Measurements from ENCODE around the gene RSKR.
"Not testable (repeated sequence)": the region's sequence is repeated elsewhere in the genome, so short reads cannot be mapped to it uniquely, and the experiment has no call there.

RSKR gene

DNA sequence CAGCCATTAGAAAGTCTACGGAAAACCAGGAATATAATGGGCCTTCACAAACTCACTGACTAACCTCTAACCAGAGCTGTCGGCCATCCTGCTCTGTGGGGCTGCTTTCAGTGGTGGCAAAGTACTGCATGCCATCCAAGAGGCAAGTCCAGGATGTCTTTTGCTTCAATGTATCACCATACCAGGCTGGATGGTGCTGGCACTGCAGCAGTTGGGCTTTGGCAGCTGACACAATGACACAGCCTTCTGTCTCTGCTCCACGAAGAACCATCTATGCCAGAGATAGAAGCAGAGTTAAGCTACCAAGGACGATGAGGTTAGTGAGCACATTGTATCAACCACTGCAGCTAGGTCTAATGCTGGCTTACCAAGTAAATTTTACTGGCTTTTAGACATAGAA lies 9.7 kb upstream of the RSKR start:
- DNase-seq (ENCODE audit: low spot score) = no peak

DNA sequence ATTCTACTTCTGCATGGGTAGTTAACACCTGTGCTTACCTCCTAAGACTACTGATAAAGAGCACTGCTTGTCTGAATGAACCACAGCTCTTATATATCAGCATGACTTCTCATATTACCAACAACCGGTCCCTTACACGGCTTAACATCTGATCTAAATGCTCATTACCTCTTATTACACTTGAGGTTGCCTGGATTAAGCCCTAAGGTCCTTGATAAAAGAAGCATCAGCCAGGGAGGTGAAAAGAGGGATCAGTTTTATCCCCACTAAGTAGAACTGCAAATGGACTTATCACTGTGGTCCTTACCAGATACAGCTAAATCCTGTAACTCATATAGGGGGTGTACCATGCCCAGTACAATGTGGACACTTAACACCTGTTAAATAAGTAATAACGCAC lies 8.2 kb upstream of the RSKR start:
- DNase-seq (ENCODE audit: low spot score) = no peak

DNA sequence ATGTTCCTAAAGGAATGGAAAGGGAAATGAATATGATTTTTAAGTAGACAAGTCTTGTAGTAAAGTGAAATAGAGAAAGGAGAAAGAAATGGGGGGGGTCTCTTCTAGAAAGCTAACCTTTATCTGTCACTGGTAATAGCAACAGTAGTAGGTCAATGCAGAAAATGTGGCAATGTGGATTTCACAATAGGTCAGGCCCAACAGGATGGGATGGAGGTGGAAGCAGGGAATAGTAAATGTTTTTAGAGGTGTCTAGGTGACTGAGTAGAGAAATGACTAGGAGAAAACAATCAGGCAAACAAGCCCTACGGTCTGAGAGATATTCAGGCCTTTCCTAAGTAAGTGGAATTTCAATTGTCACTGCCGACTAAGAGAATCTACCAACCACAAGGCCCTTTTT lies 6.0 kb upstream of the RSKR start:
- no peak for DNase-seq (ENCODE audit: low spot score)

DNA sequence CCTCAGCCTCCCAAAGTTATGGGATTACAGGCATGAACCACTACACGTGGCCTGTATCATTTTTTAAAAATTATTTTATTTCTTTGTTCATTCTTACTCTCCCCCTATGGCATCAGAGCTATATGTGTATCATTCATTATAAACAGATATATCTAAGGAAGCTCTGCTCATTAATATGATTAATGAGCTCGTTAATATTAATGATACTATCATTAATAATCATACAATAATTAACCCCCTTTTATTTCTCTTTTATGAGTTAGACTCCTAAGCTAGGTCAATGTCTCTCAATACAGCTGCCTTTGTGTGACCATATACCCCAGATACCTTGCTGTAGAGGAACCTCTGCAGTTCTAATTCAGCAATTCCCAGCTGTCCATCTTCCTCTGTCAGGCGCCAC lies 4.5 kb upstream of the RSKR start:
- DNase-seq (ENCODE audit: low spot score) = no peak

DNA sequence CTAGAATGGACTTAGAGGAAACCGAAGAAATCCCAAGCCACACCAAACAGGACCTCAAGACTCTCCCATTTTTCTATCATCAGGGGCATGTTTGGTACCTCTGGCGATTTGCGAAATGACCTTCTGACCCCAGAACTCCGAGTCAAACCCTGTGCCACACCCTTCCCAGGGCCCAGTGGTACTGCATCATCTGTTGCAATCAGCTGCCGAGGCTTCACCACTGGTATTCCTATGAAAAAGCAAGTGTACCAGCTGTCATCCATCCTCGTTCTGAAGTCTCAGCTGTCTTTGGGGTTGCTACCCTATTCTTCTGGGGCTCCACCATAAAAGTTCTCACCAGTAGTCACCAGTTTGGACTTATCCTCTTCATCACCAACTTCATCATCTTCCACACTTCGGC lies 2.3 kb upstream of the RSKR start:
- no peak for DNase-seq (ENCODE audit: low spot score)

DNA sequence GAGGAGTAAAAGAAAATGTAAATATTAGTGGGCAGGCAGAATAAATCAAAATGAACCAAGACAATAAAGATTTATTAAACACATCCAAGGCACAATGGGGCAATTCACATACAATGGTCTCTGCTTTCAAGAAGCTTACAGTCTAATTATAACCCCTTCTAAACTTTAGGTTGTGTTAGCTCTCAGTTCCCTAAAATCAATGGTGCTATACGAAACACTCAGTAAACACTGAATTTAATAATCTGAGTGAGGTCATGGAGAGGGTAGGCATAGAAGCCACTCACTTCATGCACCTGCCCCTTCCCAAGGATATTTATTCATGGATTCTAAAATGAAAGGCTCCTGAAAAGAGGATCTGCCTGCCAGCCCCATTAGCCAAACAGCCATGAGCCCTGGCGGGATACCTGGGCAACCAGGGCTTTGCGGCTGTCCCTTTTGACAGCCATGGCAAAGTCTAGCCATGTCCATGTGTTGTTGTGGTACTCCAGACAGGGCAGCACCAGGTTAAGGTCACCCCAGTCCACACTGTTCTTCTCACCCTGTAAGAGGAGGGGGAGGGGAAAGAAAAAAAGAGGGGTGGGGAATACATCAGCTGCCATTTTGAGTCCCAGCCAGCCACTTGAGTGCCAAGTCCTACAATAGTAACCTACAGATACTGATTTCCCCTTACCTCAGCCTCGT lies 1.4 kb upstream of the RSKR start:
- DNase-seq (ENCODE audit: low spot score) = no peak

DNA sequence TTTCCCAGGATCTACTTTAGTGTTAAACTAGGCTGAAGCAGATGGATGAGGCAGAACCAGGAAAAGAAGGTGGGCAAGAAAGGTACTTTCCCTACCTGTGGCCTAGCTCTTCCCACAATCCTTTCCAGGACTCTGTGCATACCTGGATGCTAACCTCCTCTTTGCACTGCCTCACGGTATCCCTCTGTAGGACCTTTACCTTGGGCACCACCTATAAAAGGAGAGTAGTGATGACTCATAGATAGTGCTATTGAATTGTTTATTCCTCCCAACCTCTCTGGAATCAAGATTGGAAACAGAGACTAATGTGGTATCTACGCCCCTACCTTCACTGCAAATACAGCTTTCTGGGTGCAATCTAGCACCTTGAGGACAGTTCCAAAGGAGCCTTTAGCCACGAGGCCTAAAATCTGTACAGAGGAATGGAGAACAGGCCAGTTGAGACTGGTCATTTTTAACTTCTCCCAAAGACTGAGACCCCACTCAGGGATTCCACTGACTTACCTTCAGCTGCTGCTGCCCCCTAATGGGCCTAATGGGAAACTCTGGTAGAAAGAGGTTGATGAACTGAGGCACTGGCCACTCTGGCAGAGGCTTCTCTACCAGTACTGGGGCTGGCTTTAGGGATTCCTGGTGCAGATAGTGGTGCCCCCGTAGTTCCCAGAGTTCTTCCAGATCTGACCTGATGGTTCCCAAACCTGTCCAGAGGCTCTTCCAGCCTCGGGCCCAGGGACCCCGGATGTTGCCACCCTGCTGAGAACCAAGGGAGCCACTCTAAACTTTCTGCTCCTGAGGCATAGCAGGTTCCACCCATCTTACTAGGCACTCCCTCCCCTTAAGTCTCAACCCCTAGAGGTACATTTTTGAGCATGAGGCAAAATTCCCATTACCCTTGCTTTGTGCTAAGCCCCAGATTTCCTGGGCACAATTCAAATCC lies 781 bp downstream of the RSKR start:
- peak; percentile 26 for DNase-seq (ENCODE audit: low spot score)

DNA sequence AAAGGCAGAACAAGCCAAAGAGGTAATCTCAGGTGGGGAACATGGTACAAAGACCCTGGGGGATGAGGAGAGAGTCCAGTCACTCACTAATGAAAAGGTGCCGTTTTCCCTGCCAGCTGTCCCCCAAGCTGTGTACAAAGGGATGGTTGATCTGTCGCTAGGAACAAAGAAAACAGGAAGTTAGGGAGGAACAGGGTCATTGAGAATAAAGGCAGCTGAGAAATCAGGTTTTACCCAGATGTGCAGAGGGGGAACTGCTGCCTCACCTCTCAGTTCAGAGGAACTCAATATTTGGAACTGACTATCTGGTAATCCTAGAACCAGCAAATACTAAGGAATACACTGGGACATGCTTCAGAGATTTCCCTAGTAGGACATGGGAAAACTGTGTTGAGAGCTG lies 1.5 kb downstream of the RSKR start:
- no peak for DNase-seq (ENCODE audit: low spot score)

DNA sequence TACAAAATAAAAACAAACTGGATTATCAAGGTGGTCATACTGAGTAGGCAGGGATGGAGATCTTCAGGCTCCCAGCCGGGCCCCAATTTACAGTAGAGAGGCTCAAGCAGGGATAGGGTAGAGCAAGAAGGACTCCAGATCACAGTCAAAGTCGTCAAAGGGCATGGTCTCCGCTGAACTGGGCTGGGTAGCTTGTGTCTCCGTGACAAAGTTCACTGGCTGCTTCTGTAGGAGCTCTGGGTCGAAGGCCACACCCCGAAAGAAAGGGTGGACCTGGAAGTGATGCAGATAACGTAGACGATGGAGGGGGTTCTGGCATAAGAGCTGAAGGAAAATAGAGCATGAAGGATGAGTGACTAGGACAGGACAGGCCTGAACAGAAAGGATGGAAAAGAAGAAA lies 3.6 kb downstream of the RSKR start:
- DNase-seq (ENCODE audit: low spot score) = no peak

DNA sequence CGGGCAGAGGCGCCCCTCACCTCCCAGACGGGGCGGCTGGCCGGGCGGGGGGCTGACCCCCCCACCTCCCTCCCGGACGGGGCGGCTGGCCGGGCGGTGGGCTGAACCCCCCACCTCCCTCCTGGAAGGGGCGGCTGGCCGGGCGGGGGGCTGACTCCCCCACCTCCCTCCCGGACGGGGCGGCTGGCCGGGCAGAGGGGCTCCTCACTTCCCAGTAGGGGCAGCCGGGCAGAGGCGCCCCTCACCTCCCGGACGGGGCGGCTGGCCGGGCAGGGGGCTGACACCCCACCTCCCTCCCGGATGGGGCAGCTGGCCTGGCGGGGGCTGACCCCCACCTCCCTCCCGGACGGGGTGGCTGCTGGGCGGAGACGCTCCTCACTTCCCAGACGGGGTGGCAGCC lies 10.0 kb downstream of the RSKR start:
- not testable (repeated sequence) for DNase-seq (ENCODE audit: low spot score)

DNA sequence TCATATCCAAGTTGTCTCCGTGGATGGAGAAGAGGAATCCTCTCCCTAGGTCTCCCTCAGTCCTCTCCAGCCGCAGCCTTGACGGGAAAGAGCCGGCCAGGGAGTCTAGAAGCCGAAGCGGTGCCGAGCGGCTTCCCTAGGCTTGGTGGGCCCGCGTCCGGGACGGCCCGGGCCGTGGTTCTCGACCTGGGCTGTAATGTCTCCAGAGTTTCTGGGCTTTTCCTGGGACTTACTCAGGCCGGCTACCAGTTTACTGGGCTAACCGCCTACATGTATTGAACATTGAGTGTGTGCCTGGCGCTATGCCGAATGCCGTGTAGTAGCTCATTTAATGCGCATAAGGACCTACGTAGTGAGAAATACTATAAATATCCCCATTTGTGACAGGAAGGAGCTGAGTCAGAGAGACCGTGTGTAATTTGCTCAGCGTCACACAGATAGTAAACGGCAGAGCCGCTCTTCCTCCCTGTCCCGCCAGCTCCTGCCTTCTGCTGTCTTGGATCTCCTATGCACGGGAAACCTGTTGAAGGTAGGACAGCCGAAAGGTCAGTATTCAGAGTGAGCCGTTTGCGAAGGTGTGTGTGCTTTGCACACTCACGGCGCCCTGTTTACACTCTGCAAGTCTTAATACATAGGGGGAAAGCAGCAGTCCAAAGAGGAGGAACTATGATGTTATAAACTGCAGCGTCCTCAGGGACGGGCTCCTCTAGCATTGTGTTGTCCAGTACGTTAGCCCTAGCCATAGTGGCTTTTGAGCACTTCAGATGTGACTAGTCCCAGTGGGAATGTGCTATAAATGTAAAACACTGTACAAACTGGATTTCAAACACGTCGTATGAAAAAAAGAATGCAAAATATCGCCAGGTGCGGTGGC lies 14.4 kb downstream of the RSKR start:
- DNase-seq (ENCODE audit: low spot score) = peak; percentile 72

DNA sequence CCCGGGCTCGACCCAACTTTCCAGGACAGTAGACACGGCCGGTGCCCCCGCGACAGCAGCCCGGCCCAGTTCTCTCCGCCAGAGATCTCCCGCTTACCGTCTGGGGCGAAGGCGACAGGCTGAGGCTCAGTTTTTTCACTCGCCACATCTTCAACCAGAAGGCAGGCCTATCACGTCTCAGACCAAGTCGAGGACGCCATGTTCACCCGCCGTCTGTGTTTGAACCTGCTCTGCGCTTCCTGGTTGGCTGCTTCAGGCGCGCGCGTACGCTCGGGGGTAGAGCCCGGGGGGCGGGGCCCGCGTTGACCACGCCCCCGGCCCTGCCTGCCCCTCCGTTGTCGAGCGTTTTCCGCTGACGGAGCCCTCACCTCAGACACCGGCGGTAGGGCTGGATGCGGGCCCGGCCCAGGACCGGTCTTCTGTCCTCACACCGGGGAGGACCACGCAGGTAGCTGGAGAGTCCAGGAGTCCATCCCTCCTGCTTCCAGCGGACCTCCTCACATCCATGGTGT lies 15.1 kb downstream of the RSKR start, which contains the start of gene SPAG5:
SPAG5 (minus strand) TSS at position 227 of the 512 bp plus-strand sequence; CDS start at position 148, 79 bp downstream.
- peak; percentile 96 for DNase-seq (ENCODE audit: low spot score)

DNA sequence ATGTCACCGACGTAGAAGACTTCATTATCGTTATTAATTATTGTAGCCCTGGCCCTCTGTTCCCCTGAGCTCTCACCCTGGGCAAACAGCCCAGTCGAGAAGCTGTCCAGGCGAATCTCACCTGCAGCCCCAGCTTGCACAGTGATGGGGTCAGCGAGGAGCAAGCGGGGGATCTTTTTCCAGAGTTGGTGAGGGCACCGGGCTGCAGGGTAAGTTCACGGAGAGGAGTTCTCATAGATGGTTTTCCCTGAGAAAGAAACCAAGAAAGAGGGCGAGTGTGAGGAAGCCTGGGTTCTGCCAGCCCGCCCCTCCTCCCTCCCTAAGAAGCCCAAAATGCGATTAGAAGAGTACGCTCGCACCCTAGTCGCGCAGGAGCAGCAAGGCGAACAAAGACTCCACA lies 15.6 kb downstream of the RSKR start:
- DNase-seq (ENCODE audit: low spot score) = no peak

DNA sequence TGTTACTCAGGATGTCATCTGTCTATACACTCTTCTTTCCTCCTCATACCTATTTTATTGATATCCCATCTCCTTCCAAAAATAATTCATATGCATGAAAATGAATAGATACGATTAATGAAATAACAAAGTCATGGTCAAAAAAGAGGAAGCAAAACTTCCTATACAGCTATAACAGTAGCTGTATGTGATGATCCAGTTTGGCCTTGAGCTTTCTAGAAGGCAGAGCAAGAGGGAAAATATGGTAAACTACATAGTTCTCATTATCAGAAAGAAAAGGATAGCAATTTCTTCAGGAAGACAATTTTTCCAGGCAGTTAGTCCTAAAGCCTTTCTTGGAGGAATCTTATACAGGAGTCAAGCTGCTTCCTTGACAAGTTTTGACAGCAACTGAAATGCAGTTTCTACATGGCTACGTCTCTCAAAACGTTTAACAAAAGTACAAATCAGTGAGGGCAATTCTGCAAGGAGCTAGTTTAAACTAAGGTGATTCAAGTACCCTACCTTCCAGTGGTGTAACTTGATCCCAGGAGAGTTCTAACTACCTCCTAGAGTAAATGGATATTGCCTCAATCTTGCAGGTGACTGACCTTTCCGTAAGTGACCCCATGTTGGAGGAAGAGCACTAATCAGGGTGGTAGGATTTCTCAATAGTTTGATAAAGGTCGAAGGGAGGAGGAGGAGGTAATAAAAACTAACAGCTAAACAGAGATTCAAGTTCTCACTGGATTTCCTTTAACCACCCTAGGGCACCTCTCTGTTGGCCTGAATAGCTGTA lies 16.2 kb downstream of the RSKR start:
- DNase-seq (ENCODE audit: low spot score) = no peak

DNA sequence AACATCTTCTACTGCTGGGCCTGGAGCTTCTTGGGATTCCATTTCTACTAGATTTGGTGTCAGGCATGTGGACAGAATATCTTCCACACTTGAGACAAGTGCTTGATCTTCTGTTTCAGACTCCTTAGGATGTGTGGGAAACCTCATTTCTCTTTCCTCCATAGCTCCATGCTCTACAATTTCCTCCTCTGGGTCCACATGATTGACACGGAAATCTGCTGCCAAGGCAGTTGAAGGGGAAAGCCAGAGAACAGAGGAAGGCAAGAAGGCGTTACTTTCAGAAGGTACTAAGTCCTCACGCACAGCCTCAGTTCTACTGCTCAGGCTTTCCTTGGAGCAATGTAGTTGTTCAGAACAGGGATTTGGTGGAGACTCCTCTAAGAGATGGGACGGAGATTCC lies 21.7 kb downstream of the RSKR start:
- no peak for DNase-seq (ENCODE audit: low spot score)

DNA sequence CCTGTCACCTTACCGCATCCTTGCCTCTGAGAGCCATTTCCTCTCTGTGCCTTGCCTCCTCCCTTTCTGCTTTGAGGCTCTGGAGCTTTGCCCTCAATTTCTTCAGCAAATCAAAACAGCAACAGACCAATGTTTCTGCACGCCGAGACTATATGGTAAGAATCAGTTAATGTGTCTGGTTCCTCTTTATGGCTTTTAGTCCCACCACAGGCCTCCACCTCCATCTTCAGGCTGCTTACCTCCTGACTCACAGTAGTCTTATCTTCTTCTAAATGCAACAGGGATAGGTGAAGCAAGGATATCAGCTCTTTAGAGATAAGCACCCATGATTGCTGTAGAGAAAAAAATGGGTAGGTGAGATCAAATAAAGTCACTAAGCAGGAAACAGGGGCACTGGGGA lies 28.1 kb downstream of the RSKR start:
- no peak for DNase-seq (ENCODE audit: low spot score)

DNA sequence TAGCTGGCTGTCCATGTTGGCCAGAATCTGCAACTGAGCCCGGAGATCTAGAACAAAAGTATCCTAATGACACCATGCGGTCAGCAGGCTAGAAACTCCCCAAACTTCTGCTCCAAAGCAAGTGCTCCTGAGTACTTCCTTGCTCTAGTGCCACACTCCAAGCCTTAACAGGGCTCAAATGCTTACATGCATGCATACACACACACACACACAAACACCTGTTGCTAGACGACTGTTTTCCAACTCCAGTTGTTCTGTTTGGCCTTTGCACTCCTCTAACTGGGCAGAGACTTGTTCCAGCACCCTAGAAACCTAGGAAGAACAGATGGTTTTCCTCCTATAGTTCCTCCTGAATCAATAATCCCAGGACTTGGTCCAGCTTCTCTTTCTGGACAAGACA lies 29.6 kb downstream of the RSKR start:
- no peak for DNase-seq (ENCODE audit: low spot score)

DNA sequence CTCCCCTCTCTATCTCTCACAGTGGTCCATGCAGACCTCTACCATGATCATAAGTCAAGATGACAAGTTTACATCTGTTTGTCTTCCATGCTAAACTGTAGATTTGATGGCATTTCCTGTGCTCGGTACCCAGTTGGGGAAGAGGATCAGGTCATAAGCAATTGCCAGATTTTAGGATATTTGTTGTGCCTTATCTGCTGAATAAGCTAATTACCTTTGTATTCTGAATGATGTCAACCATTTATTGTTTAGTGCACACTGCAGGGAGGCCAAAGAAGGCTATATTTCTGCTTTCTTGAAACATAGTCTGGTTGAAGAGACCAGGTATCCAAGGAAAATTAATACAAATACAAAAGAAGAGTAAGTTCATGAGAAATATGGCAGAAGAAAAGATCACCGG lies 31.5 kb downstream of the RSKR start:
- DNase-seq (ENCODE audit: low spot score) = no peak

DNA sequence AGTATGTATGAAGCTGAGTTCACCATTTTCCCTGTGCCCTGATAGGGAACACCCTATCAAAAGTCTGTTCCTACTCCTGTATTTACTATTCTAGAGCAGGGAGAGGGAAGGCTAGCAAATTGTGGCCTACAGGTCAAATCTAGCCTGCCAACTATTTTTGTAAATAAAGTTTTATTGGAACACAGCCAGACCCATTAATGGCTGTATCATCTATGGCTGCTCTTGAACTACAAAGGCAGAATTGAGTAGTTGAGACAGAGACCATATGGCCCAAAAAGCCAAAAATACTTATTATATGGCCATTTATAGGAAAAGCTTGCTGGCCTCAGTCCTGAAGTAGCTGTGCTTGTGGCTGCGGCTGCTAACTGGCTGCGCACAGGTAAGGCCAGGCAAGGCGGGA lies 33.0 kb downstream of the RSKR start:
- no peak for DNase-seq (ENCODE audit: low spot score)

DNA sequence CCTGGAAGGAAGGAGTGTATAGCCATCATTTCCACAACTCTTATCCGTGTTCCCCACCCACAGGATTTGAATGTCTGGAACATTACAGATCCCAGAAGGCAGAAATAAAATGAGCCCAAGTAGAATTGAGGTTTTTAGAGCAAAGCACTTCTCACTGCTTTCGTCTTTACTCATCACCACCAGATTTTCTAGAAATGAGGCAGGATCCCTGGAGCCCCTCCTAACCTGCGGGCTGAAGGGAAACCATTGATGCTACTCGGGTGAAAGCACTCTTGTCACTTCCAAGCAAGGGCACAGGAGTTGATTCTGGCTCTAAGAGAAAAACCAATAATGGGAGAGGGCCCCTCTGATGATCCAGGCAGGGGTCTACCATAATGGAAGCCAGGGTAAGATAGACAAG lies 34.5 kb downstream of the RSKR start:
- peak; percentile 85 for DNase-seq (ENCODE audit: low spot score)
